GM18502 (cell line): ENCODE data around the gene VKORC1.

Source experiments
- ATAC-seq: cut with Tn5 transposase; IDR thresholded peaks from one replicate; pipeline ENCODE4 v1.9.1; 2021; ENCODE audit warnings: mild to moderate bottlenecking; ENCODE audit not compliant: unreplicated experiment, poor library complexity

Gene VKORC1

GRCh38 chr16:31084584-31085302 is 9.9 kb downstream of the VKORC1 start:
- ATAC-seq: no peak

- ATAC-seq: no peak
Observed at GRCh38 chr16:31083981-31084380, 10.6 kb downstream of the VKORC1 start.

GRCh38 chr16:31083556-31083955 is 11.0 kb downstream of the VKORC1 start:
- no peak for ATAC-seq

GRCh38 chr16:31083081-31083480 is 11.5 kb downstream of the VKORC1 start:
- no peak for ATAC-seq

GRCh38 chr16:31082368-31083045 is 12.1 kb downstream of the VKORC1 start:
- ATAC-seq: no peak

- no peak for ATAC-seq
Observed at GRCh38 chr16:31081428-31082351, 12.9 kb downstream of the VKORC1 start.

- no peak for ATAC-seq
Observed at GRCh38 chr16:31080756-31081419, 13.7 kb downstream of the VKORC1 start.

- no peak for ATAC-seq
Observed at GRCh38 chr16:31080035-31080629, 14.5 kb downstream of the VKORC1 start.

- no peak for ATAC-seq
Observed at GRCh38 chr16:31079342-31079944, 15.2 kb downstream of the VKORC1 start.

- ATAC-seq: no peak
Observed at GRCh38 chr16:31078597-31079341, 15.8 kb downstream of the VKORC1 start.

- ATAC-seq: no peak
Observed at GRCh38 chr16:31077592-31078396, 16.8 kb downstream of the VKORC1 start.

GRCh38 chr16:31077024-31077423 is 17.6 kb downstream of the VKORC1 start:
- no peak for ATAC-seq

GRCh38 chr16:31076319-31076718 is 18.3 kb downstream of the VKORC1 start:
- ATAC-seq: no peak

GRCh38 chr16:31074814-31075183 is 19.8 kb downstream of the VKORC1 start:
- no peak for ATAC-seq

- ATAC-seq: peak; percentile 77
Observed at GRCh38 chr16:31073970-31074813, 20.4 kb downstream of the VKORC1 start, which contains the start of the genes ZNF646 and ZNF668. Gene ZNF646 (plus strand): TSS chr16:31074422. CDS start chr16:31076325, 1,903 bp downstream. Gene ZNF668 (minus strand): TSS chr16:31074240. CDS start chr16:31064459, 9,781 bp downstream.

- ATAC-seq: peak; percentile 54
Observed at GRCh38 chr16:31073142-31073969, 21.2 kb downstream of the VKORC1 start.
